Astrocyte (in vitro differentiated cells and primary cell): Measurements from ENCODE around the gene SRGAP1.

Experiments used
- CTCF ChIP-seq: IDR thresholded peaks from 2 replicates; pipeline ENCODE4 v1.5.1; 2011; ENCODE audit warnings: low read depth, mild to moderate bottlenecking, inconsistent platforms, low read length, moderate library complexity; ENCODE audit not compliant: insufficient read depth
- EZH2 ChIP-seq: IDR thresholded peaks from 2 replicates; pipeline ENCODE4 v1.6.1; 2012; ENCODE audit warnings: mild to moderate bottlenecking, low read length, inconsistent platforms; ENCODE audit not compliant: insufficient read depth

DNA sequence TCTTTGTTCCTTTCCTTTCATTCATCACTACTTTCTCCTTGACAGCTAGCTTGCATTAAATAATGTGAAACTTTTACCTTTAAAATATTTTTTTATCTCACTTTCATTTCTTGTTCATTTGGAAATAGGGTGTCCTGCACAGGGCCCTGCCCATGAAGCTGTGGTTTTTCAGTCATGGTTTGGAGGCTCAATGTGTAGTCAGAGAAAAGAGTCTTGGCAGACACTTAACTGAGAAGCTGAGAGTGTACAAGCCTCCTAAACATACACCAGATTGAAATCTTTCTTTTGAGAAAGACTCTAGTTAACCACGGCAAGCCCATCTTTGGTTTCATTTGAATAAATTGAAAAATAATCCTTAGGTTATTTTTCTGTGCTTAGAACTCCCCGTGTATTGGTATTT, 303.4 kb downstream of the SRGAP1 start:
- TF ChIP-seq CTCF (no peak), EZH2 (no peak)
